Neural crest cell (in vitro differentiated cells): ENCODE measurements around the gene FNDC4. TPM values are rescaled to one million over a fixed set of nuclear protein-coding genes. Genes with fewer than 3 reads are reported as not detected.
"Not testable (repeated sequence)": the region's sequence is repeated elsewhere in the genome, so short reads cannot be mapped to it uniquely, and the experiment has no call there.

ENCODE experiments used
- DNase-seq: peaks from one replicate; pipeline ENCODE4 v3.0.0; 2021; ENCODE audit warnings: low read depth, mixed read lengths, low spot score
- H3K27ac Mint-ChIP-seq: one replicate; pipeline ENCODE4 v1.8.0; 2021; ENCODE audit warnings: mild to moderate bottlenecking, mixed read lengths; ENCODE audit not compliant: unreplicated experiment
- H3K27me3 Mint-ChIP-seq: 2 replicates; pipeline ENCODE4 v1.8.0; 2021; ENCODE audit warnings: low read depth, mild to moderate bottlenecking, mixed read lengths
- H3K36me3 Mint-ChIP-seq: 2 replicates; pipeline ENCODE4 v1.8.0; 2021; ENCODE audit warnings: low read depth, mild to moderate bottlenecking, mixed read lengths
- H3K4me1 Mint-ChIP-seq: 2 replicates; pipeline ENCODE4 v1.8.0; 2021; ENCODE audit warnings: mixed read lengths
- H3K4me3 Mint-ChIP-seq: one replicate; pipeline ENCODE4 v1.8.0; 2021; ENCODE audit warnings: mild to moderate bottlenecking, mixed read lengths
- H3K9me3 Mint-ChIP-seq: 2 replicates; pipeline ENCODE4 v1.8.0; 2021; ENCODE audit warnings: mixed read lengths
- CTCF ChIP-seq: fragments of 200-600 bp; sonication (generic); conservative IDR thresholded peaks from 2 replicates; pipeline ENCODE4 v1.5.0; 2021; ENCODE audit warnings: antibody characterized with exemption, mild to moderate bottlenecking
- long read RNA-seq: library from polyadenylated mRNA; unstranded; transcript quantifications from one replicate; pipeline ENCODE4 v2.0.0, GENCODE V29; 2020
- total RNA-seq: library from RNA; stranded (reverse); gene quantifications from 2 replicates; pipeline ENCODE4 v1.2.1, GENCODE V29; 2021

Gene FNDC4
- total RNA-seq = 14.2 and 17.4 TPM in 2 replicates
- long read RNA-seq, partial matches to known transcripts = 1 of 1 reads
- long read RNA-seq, other reads (novel, unspliced or antisense) = 0 of 1 reads

- Mint-ChIP-seq H3K9me3 (no peaks in the 10 kb centered on the region), H3K36me3 (no peaks in the 10 kb centered on the region), H3K4me3 (peak within 1 kb of the TSS; percentile 89), H3K4me1 (peaks cover 18% of the 10 kb centered on the region), H3K27ac (peak within 1 kb of the TSS; percentile 73), H3K27me3 (peaks cover 57% of the 10 kb centered on the region)
- DNase-seq = peak; percentile 38
- TF ChIP-seq CTCF = no peak
These were observed at the start of gene FNDC4 for GRCh38 chr2:27494944-27495554. FNDC4 (minus strand) TSS chr2:27495200; CDS start chr2:27494679, 521 bp downstream.

- H3K9me3 Mint-ChIP-seq = peaks cover 8% of the 10 kb centered on the region
- no peaks in the 10 kb centered on the region for H3K4me1 Mint-ChIP-seq
- peaks cover 2% of the 10 kb centered on the region for H3K27me3 Mint-ChIP-seq
- no peak overlapping the region for H3K27ac Mint-ChIP-seq
- no peak for DNase-seq
- no peak for TF ChIP-seq CTCF
- no peaks in the 10 kb centered on the region for H3K36me3 Mint-ChIP-seq
- H3K4me3 Mint-ChIP-seq = no peak overlapping the region
These were observed 49.3 kb upstream of the FNDC4 start for GRCh38 chr2:27544143-27544821.

GRCh38 chr2:27539649-27540048, 44.6 kb upstream of the FNDC4 start:
- peaks cover 34% of the 10 kb centered on the region for H3K27me3 Mint-ChIP-seq
- not testable (repeated sequence) for H3K9me3 Mint-ChIP-seq, H3K36me3 Mint-ChIP-seq, H3K4me3 Mint-ChIP-seq, H3K4me1 Mint-ChIP-seq, H3K27ac Mint-ChIP-seq, DNase-seq

GRCh38 chr2:27538839-27539450, 43.9 kb upstream of the FNDC4 start:
- DNase-seq, H3K36me3 Mint-ChIP-seq, H3K27ac Mint-ChIP-seq, H3K9me3 Mint-ChIP-seq, H3K4me1 Mint-ChIP-seq, H3K4me3 Mint-ChIP-seq: not testable (repeated sequence)
- peaks cover 38% of the 10 kb centered on the region for H3K27me3 Mint-ChIP-seq

- H3K9me3 Mint-ChIP-seq = peaks cover 3% of the 10 kb centered on the region
- TF ChIP-seq CTCF = no peak
- H3K4me3 Mint-ChIP-seq = no peak overlapping the region
These were observed 42.3 kb upstream of the FNDC4 start for GRCh38 chr2:27537287-27537686.

GRCh38 chr2:27531983-27532382, 37.0 kb upstream of the FNDC4 start:
- Mint-ChIP-seq H3K4me3 (no peak overlapping the region), H3K27me3 (peaks cover 45% of the 10 kb centered on the region), H3K36me3 (no peaks in the 10 kb centered on the region), H3K9me3 (no peaks in the 10 kb centered on the region), H3K27ac (no peak overlapping the region), H3K4me1 (no peaks in the 10 kb centered on the region)
- TF ChIP-seq CTCF = no peak
- DNase-seq = no peak

More at GRCh38 chr2:27537287-27537686, 42.3 kb upstream of the FNDC4 start:
- DNase-seq = no peak
- H3K4me1 Mint-ChIP-seq = no peaks in the 10 kb centered on the region
- H3K36me3 Mint-ChIP-seq = no peaks in the 10 kb centered on the region
- no peak overlapping the region for H3K27ac Mint-ChIP-seq
- peaks cover 40% of the 10 kb centered on the region for H3K27me3 Mint-ChIP-seq
